GM23248 (cell line): ENCODE results near the gene KMT2B. TPM values are rescaled to one million over a fixed set of nuclear protein-coding genes. Genes with fewer than 3 reads are reported as not detected.

ENCODE experiments used
- DNase-seq: peaks from one replicate; pipeline ENCODE4 v3.0.0-alpha.2; 2015
- H2AFZ ChIP-seq: fragments of 200-600 bp; sonication (generic); 2 replicates; pipeline ENCODE4 v1.6.1; 2016; ENCODE audit warnings: antibody characterized with exemption
- H3F3A ChIP-seq: fragments of 200-600 bp; sonication (generic); 2 replicates; pipeline ENCODE4 v1.6.1; 2016; ENCODE audit warnings: mild to moderate bottlenecking, antibody characterized with exemption, mixed run types; ENCODE audit not compliant: insufficient read depth
- H3K27ac ChIP-seq: fragments of 200-600 bp; sonication (generic); 2 replicates; pipeline ENCODE4 v1.5.1; 2016; ENCODE audit warnings: mild to moderate bottlenecking
- H3K27me3 ChIP-seq: fragments of 200-600 bp; sonication (generic); replicated peaks from 2 replicates; pipeline ENCODE4 v1.6.1; 2016; ENCODE audit warnings: mild to moderate bottlenecking; ENCODE audit not compliant: insufficient read depth
- H3K36me3 ChIP-seq: fragments of 200-600 bp; sonication (generic); 2 replicates; pipeline ENCODE4 v1.6.1; 2016; ENCODE audit warnings: low read depth, mild to moderate bottlenecking
- H3K4me1 ChIP-seq: fragments of 200-600 bp; sonication (generic); 2 replicates; pipeline ENCODE4 v1.6.1; 2016; ENCODE audit warnings: mild to moderate bottlenecking; ENCODE audit not compliant: insufficient read depth
- H3K4me2 ChIP-seq: fragments of 200-600 bp; sonication (generic); one replicate; pipeline ENCODE4 v1.6.1; 2016; ENCODE audit warnings: mild to moderate bottlenecking; ENCODE audit not compliant: unreplicated experiment
- H3K4me3 ChIP-seq: fragments of 200-600 bp; sonication (generic); 2 replicates; pipeline ENCODE4 v1.5.1; 2016; ENCODE audit warnings: mild to moderate bottlenecking
- H3K79me2 ChIP-seq: fragments of 200-600 bp; sonication (generic); 2 replicates; pipeline ENCODE4 v1.6.1; 2016; ENCODE audit warnings: mild to moderate bottlenecking; ENCODE audit not compliant: insufficient read depth
- H3K9ac ChIP-seq: fragments of 200-600 bp; sonication (generic); 2 replicates; pipeline ENCODE4 v1.6.1; 2016; ENCODE audit warnings: mild to moderate bottlenecking
- H3K9me2 ChIP-seq: fragments of 200-600 bp; sonication (generic); 2 replicates; pipeline ENCODE4 v1.6.1; 2016; ENCODE audit warnings: mixed run types, mild to moderate bottlenecking, moderate library complexity; ENCODE audit not compliant: insufficient read depth
- H3K9me3 ChIP-seq: fragments of 200-600 bp; sonication (generic); one replicate; pipeline ENCODE4 v1.6.1; 2017; ENCODE audit warnings: low read depth
- H4K20me1 ChIP-seq: fragments of 200-600 bp; sonication (generic); 2 replicates; pipeline ENCODE4 v1.6.0; 2016; ENCODE audit not compliant: insufficient read depth
- EZH2 ChIP-seq: fragments of 200-600 bp; sonication (generic); IDR thresholded peaks from 2 replicates; pipeline ENCODE4 v1.6.1; 2018; ENCODE audit warnings: antibody characterized with exemption, mild to moderate bottlenecking; ENCODE audit not compliant: insufficient read depth, poor library complexity, severe bottlenecking
- EZH2phosphoT487 ChIP-seq: fragments of 200-600 bp; sonication (generic); IDR thresholded peaks from 2 replicates; pipeline ENCODE4 v1.6.1; 2018; ENCODE audit warnings: antibody characterized with exemption, moderate library complexity, mild to moderate bottlenecking, low read depth; ENCODE audit not compliant: insufficient read depth
- WGBS, 2 experiments: methylation state at CpG; one replicate each; pipeline ENCODE4 v1.1.6; 2015 to 2017; ENCODE audit warnings: low lambda C conversion rate in 2 of 2, low coverage in 1 of 2; ENCODE audit errors: missing lambda C conversion rate in 2 of 2; 5-methylcytosine and 5-hydroxymethylcytosine counted together
- in situ Hi-C: fragments of 300-500 bp; cut with MboI; formaldehyde crosslinking; loops from 2 replicates; pipeline ENCODE4 v1.15.0; 2020
- polyA plus RNA-seq: library from polyadenylated mRNA; unstranded; fragments of >200 nt; fragmentation: Nextera tagmentation; extraction: Ambion mirVana; gene quantifications from 2 replicates; pipeline ENCODE4 v1.2.1, GENCODE V29; 2016
- total RNA-seq: library from RNA; depleted of rRNA; stranded (reverse); fragments of >200 nt; shearing (Covaris generic); gene quantifications from 2 replicates; pipeline ENCODE4 v1.2.3, GENCODE V29; 2014

The KMT2B gene
- total and polyA plus RNA-seq, 2 experiments from 2014 or later = 4.1 to 7.5 TPM

DNA sequence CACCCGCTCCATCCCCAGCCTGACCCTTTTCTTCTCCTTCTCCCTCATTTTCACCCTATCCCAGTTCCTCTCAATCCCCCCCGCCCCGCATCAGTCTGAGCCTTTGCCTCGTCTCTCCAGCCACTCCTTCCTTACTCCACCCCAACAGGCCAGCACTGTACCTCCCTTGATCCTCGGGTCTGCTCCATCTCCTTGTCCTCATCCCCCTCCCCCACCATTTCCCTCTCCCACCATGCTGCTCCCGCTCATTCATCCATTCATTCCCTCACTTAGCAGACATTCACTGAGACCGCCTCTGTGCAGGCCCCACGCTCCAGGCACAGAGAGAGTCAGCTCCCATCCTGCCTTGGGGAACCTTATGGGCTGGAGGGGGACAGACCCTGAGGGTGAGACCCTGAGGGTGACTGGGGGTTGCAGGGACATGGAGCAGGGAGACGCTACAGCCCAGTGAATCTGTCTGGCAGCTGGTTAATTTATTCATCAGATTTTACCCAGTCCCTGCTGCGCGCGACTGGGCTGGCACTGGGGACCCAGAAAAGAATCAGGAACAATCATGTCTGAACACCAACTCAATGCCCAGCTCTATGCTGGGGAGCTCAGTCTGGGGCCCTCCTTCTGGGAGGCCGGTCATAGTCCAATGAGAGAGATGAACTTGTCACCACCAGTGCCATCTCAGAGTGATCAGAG lies 58.4 kb downstream of the KMT2B start:
- H3K9ac ChIP-seq = peak overlapping the region; percentile 71

GRCh38 chr19:35777086-35777841 lies 59.5 kb downstream of the KMT2B start:
- Histone ChIP-seq H3K27me3 (no peaks in the 10 kb centered on the region), H3K27ac (no peak overlapping the region), H3K79me2 (no peaks in the 10 kb centered on the region), H3K4me3 (no peak overlapping the region), H3K9ac (no peak overlapping the region), H3K9me2 (no peaks in the 10 kb centered on the region), H3K36me3 (no peaks in the 10 kb centered on the region), H3K9me3 (no peaks in the 10 kb centered on the region), H2AFZ (no peak overlapping the region), H4K20me1 (no peaks in the 10 kb centered on the region), H3K4me1 (no peaks in the 10 kb centered on the region), H3F3A (peaks cover 11% of the 10 kb centered on the region), H3K4me2 (no peak overlapping the region)
- no peak for TF ChIP-seq EZH2phosphoT487
- no peak for TF ChIP-seq EZH2
- in situ Hi-C loops = no loop called here
- 81 to 83% methylated on average over 19 of the region's 19 CpGs for WGBS, 2 experiments
- no peak for DNase-seq

More for the DNA sequence above, 58.4 kb downstream of the KMT2B start:
- Histone ChIP-seq H3K4me1 (no peaks in the 10 kb centered on the region), H2AFZ (peak overlapping the region; percentile 75), H4K20me1 (no peaks in the 10 kb centered on the region), H3K9me2 (no peaks in the 10 kb centered on the region), H3F3A (peaks cover 12% of the 10 kb centered on the region), H3K4me3 (peak overlapping the region; percentile 72), H3K79me2 (no peaks in the 10 kb centered on the region), H3K27ac (no peak overlapping the region), H3K36me3 (no peaks in the 10 kb centered on the region), H3K9me3 (no peaks in the 10 kb centered on the region), H3K27me3 (no peaks in the 10 kb centered on the region), H3K4me2 (peak overlapping the region; percentile 58)
- no peak for TF ChIP-seq EZH2
- TF ChIP-seq EZH2phosphoT487 = no peak
- 59 to 60% methylated on average over 12 to 13 of the region's 13 CpGs for WGBS, 2 experiments
- in situ Hi-C loops = no loop called here
- peak; percentile 12 for DNase-seq

GRCh38 chr19:35777961-35778360 lies 60.2 kb downstream of the KMT2B start:
- no peaks in the 10 kb centered on the region for H3K9me3 ChIP-seq
- 96 to 98% methylated on average over 7 of the region's 7 CpGs for WGBS, 2 experiments
- TF ChIP-seq EZH2 (no peak), EZH2phosphoT487 (no peak)
- H3K4me2 ChIP-seq = no peak overlapping the region
- no peaks in the 10 kb centered on the region for H3K79me2 ChIP-seq
- in situ Hi-C loops = no loop called here
- H3K4me3 ChIP-seq = no peak overlapping the region
- H3F3A ChIP-seq = peaks cover 4% of the 10 kb centered on the region
- H3K36me3 ChIP-seq = no peaks in the 10 kb centered on the region
- H3K9ac ChIP-seq = no peak overlapping the region
- no peak overlapping the region for H3K27ac ChIP-seq
- H3K27me3 ChIP-seq = no peaks in the 10 kb centered on the region
- no peak for DNase-seq
- H4K20me1 ChIP-seq = no peaks in the 10 kb centered on the region
- H3K9me2 ChIP-seq = no peaks in the 10 kb centered on the region
- H3K4me1 ChIP-seq = no peaks in the 10 kb centered on the region
- H2AFZ ChIP-seq = no peak overlapping the region

DNA sequence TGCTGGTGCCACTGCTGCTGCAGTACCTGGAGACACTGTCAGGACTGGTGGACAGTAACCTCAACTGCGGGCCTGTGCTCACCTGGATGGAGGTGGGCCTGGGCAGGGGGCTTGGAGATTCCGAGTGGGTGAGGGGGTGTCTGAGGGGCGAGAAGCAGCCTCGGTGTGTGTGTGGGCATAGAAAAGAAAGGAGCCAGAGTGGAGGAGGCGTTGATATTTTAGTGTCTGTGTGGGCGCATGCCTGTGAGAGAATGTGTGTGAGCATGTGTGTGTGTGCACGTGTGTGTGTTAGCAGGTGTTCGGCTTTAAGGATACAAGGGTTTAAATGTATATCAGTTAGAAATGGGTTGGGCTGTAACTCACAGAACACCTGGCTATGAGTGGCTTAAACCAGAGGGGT lies 61.2 kb downstream of the KMT2B start:
- Histone ChIP-seq H3K9me3 (no peaks in the 10 kb centered on the region), H3K4me1 (no peaks in the 10 kb centered on the region), H3K27ac (no peak overlapping the region), H3K4me2 (no peak overlapping the region), H3F3A (no peaks in the 10 kb centered on the region), H3K9me2 (no peaks in the 10 kb centered on the region), H3K4me3 (no peak overlapping the region), H3K36me3 (no peaks in the 10 kb centered on the region), H2AFZ (no peak overlapping the region), H4K20me1 (no peaks in the 10 kb centered on the region), H3K79me2 (no peaks in the 10 kb centered on the region), H3K9ac (no peak overlapping the region), H3K27me3 (no peaks in the 10 kb centered on the region)
- 83 to 85% methylated on average over 8 of the region's 8 CpGs for WGBS, 2 experiments
- DNase-seq = no peak
- no peak for TF ChIP-seq EZH2
- no peak for TF ChIP-seq EZH2phosphoT487
- in situ Hi-C loops = no loop called here
